ENCODE data around the gene IGSF22.
"Not testable (repeated sequence)": the region's sequence is repeated elsewhere in the genome, so short reads cannot be mapped to it uniquely, and the experiment has no call there.

IGSF22 gene

GRCh38 chr11:18691467-18692140, 34.4 kb downstream of the IGSF22 start:
- not testable (repeated sequence) for DNase-seq (ENCODE audit: low spot score)

GRCh38 chr11:18684267-18684666, 41.7 kb downstream of the IGSF22 start:
- DNase-seq (ENCODE audit: low spot score): no peak

DNA sequence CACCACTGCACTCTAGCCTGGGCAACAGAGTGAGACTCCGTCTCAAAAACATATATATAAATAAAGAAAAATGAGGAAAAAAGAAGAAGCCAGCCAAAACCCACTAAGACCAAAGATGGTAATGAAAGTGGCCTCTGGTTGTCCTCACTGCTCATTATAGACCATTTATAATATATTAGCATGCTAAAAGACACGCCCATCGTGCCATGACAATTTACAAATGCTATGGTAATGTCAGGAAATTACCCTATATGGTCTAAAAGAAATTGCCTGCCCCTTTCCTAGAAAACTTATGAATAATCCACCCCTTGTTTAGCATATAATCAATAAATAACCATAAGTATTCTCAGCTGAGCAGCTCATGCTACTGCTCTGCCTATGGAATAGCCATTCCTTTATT, 43.5 kb downstream of the IGSF22 start:
- DNase-seq (ENCODE audit: low spot score): no peak

- not testable (repeated sequence) for DNase-seq (ENCODE audit: low spot score)
Observed at GRCh38 chr11:18681949-18682348, 44.0 kb downstream of the IGSF22 start.

DNA sequence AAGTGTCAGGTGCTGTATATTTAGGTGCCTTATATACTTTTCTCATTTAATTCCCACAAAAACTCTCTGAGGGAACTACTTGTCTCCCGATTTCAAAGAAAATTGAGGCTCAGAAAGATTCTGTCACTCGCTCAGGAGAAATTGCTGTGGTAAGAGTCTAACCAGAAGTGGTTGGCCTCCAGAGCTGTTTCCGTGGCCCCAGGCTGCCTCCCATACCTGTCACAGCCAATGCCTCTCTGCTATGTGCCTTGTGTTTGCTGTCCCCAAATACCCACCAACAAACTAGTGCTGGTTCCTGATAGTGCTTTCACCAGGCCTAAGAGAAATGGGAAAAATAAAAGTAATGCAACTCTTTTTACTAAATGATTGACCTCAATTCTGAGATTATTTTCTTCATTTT, 48.4 kb downstream of the IGSF22 start:
- no peak for DNase-seq (ENCODE audit: low spot score)

DNA sequence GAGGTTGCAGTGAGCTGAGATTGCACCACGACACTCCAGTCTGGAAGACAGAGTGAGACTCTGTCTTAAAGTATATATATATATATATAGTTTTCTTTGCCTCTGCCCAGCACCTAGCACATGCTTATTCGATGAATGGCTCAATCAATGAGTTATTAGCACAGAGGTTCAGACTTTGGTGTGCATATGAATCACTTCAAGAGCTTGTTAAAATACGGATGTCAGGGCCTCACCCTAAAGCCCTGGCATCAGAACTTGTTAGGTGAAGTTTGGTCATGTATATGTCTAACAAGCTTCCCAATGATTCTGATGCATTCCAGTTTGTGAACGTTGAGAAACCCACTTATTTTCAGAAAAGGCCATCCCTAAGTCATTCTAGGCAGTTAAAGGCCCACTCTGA, 49.2 kb downstream of the IGSF22 start:
- no peak for DNase-seq (ENCODE audit: low spot score)

DNA sequence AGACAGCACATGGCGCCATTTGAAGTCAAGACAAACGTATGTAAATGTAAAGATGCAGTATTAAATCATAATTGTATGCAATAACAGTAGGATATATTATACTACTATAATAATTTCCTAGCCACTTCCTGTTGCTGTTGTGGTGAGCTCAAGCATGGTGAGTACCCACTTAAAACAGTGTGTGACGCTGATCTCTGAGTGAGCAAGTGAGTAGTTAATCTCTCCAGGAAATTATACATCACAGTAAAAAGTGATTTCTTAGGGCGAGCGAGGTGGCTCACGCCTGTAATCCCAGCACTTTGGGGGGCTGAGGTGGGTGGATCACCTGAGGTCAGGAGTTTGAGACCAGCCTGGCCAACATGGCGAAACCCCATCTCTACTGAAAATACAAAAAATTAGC, 53.8 kb downstream of the IGSF22 start:
- not testable (repeated sequence) for DNase-seq (ENCODE audit: low spot score)

- DNase-seq (ENCODE audit: low spot score): no peak
Observed at GRCh38 chr11:18671246-18671645, 54.7 kb downstream of the IGSF22 start.

- DNase-seq (ENCODE audit: low spot score): peak; percentile 42
Observed at GRCh38 chr11:18669711-18670110, 56.3 kb downstream of the IGSF22 start.

- DNase-seq (ENCODE audit: low spot score): no peak
Observed at GRCh38 chr11:18669219-18669596, 56.8 kb downstream of the IGSF22 start.

DNA sequence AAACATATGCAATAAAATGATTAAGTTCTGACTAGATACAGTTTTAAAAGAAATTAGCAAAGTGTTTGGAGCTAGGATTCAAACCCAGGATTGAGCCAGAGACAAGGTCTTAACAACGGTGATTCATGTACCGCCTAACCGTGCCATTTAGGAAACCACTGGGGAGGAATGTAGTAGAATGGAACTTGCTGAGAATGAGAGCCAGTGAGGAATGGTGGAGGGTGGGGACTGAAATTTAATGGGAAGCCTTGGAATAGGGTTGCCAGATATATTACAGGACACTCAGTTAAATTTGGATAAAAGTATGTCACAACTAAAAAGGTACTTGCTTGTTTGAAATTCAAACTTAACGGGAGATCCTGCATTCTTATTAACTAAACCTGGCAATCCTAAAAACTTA, 57.9 kb downstream of the IGSF22 start:
- no peak for DNase-seq (ENCODE audit: low spot score)

DNA sequence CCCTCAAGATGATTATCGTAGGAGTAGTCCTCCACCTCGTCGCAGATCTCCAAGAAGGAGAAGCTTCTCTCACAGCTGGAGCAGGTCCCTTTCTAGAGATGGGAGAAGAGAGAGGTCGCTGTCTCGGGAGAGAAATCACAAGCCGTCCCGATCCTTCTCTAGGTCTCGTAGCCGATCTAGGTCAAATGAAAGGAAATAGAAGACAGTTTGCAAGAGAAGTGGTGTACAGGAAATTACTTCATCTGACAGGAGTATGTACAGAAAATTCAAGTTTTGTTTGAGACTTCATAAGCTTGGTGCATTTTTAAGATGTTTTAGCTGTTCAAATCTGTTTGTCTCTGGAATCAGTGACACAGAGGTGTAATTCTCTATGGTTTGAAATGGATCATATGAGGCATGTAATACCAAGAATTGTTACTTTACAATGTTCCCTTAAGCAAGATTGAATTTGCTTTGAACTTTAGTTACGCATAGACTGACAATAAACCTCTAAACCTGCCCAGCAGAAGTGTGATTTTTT, 60.6 kb downstream of the IGSF22 start:
- DNase-seq (ENCODE audit: low spot score): not testable (repeated sequence)

DNA sequence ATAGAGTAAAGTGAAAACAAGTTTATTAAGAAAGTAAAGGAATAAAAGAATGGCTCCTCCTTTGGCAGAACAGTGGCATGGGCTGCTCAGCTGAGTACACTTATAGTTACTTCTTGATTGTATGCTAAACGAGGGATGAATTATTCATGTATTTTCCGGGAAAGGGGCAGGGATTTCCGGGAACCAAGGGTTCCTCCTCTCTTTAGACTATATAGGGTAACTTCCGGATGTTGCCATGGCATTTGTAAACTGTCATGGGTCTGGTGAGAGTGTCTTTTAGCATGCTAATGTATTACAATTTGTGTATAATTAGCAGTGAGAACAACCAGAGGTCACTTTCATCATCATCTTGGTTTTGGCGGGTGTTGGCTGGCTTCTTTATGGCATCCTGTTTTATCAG, 68.3 kb downstream of the IGSF22 start:
- no peak for DNase-seq (ENCODE audit: low spot score)

All from iPS-NIHi11 (cell line).